Measurements from ENCODE around the gene ZNF621.

DNA sequence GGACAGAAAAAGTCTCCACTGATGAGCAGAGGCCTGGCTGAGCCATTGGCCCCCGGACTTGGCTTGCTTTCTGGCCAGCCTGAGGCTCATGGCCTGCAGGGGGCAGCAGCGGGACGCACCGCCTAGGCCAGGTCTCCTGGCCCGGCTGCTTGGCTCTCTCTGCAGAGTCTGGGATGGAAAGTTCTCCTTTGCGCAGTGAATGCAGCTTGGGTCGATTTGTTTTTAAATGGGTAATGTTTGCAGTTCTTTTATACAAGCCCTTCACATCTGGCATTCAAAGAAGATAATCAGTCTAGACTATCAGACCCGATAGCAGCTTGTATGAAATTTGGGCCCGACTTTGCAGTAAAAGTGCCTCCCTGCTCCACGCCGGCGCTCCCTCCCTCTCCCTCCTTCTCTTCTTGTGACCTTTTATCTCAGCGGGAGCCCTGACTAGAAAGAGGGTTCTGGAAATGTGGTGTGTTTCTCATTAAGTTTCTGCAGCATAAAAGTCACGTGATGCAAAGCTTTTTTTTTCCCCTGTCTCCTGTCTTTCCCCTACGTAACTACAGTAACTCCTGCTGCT lies 59.9 kb downstream of the ZNF621 start:
- TF ChIP-seq, protein P1, sequence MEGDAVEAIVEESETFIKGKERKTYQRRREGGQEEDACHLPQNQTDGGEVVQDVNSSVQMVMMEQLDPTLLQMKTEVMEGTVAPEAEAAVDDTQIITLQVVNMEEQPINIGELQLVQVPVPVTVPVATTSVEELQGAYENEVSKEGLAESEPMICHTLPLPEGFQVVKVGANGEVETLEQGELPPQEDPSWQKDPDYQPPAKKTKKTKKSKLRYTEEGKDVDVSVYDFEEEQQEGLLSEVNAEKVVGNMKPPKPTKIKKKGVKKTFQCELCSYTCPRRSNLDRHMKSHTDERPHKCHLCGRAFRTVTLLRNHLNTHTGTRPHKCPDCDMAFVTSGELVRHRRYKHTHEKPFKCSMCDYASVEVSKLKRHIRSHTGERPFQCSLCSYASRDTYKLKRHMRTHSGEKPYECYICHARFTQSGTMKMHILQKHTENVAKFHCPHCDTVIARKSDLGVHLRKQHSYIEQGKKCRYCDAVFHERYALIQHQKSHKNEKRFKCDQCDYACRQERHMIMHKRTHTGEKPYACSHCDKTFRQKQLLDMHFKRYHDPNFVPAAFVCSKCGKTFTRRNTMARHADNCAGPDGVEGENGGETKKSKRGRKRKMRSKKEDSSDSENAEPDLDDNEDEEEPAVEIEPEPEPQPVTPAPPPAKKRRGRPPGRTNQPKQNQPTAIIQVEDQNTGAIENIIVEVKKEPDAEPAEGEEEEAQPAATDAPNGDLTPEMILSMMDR (IDR thresholded peaks at IDR 0.05) = peak; percentile 86 to 93 (median 90)
- TF ChIP-seq POLR2AphosphoS5 (IDR thresholded peaks at IDR 0.05) = peak; percentile 50 to 76 (median 55)
